ENCODE data around the gene MUTYH.

GRCh38 chr1:45317166-45317565 lies 23.1 kb downstream of the MUTYH start:
- TF ChIP-seq CTCF (IDR thresholded peaks at IDR 0.05; ENCODE audit: poor library complexity, severe bottlenecking) (no peak), POLR2AphosphoS5 (IDR thresholded peaks at IDR 0.05) (no peak)
